H1 (cell line): Measurements from ENCODE around the gene PARP1. TPM values are rescaled to one million over a fixed set of nuclear protein-coding genes. Genes with fewer than 3 reads are reported as not detected.

Experiments used
- CBX8 ChIP-seq: fragments of 300-800, 300-1000 bp; sonication (generic); IDR thresholded peaks from 2 replicates; pipeline ENCODE4 v1.7.1; 2016; ENCODE audit warnings: low read depth, low read length, borderline replicate concordance
- EZH2 ChIP-seq: fragments of 200-600 bp; sonication (generic); IDR thresholded peaks from 2 replicates; pipeline ENCODE4 v1.7.1; 2012; ENCODE audit warnings: low read depth, mild to moderate bottlenecking, moderate library complexity, low read length, inconsistent platforms; ENCODE audit not compliant: severe bottlenecking
- HDAC6 ChIP-seq: IDR thresholded peaks from one replicate; pipeline ENCODE4 v1.7.1; 2012; ENCODE audit warnings: low read depth, mild to moderate bottlenecking, inconsistent platforms, low read length, moderate library complexity
- KDM4A ChIP-seq: IDR thresholded peaks from one replicate; pipeline ENCODE4 v1.7.1; 2012; ENCODE audit warnings: low read depth, mild to moderate bottlenecking, moderate library complexity, low read length, inconsistent platforms; ENCODE audit not compliant: severe bottlenecking
- NRF1 ChIP-seq: IDR thresholded peaks from 2 replicates; pipeline ENCODE4 v1.6.1; 2011; ENCODE audit warnings: mild to moderate bottlenecking, low read depth, low read length, improper control_type of control experiment
- PHF8 ChIP-seq: fragments of 200-600 bp; sonication (generic); conservative IDR thresholded peaks from 2 replicates; pipeline ENCODE4 v1.7.1; 2012; ENCODE audit warnings: low read depth, mild to moderate bottlenecking, inconsistent platforms, low read length, moderate library complexity
- RAD21 ChIP-seq, 2 experiments: IDR thresholded peaks in 1 of 2; conservative IDR thresholded peaks in 1 of 2; 2 replicates each; pipeline ENCODE4 v1.6.1; 2011; ENCODE audit warnings: low read depth in 2 of 2, low read length in 2 of 2, improper control_type of control experiment in 1 of 2, inconsistent platforms in 1 of 2, mild to moderate bottlenecking in 1 of 2, moderate library complexity in 1 of 2
- RFX5 ChIP-seq: IDR thresholded peaks from 2 replicates; pipeline ENCODE4 v1.6.1; 2011; ENCODE audit warnings: low read depth, low read length, improper control_type of control experiment, borderline replicate concordance
- polyA plus RNA-seq, 7 experiments: library from polyadenylated mRNA; depleted of rRNA in 3 of 7; stranded (reverse) in 5 of 7; unstranded in 2 of 7; fragments of >200 nt in 5 of 7; fragments of 200-250 nt in 2 of 7; gene quantifications; 1 replicate in 5 of 7; 2 replicates in 1 of 7; 4 replicates in 1 of 7; pipeline versions ENCODE4 v1.2.1 to v1.2.3, GENCODE V29; 2011 to 2013; ENCODE audit warnings: missing spikeins in 2 of 7, mixed read lengths in 2 of 7
- total RNA-seq: library from RNA; stranded (reverse); fragmentation: NEBNext Ultra II Directional; extraction: Animal tissue kit (Norgen Biotek cat#: 25700); gene quantifications from 2 replicates; pipeline ENCODE4 v1.2.1, GENCODE V29; 2021

Gene PARP1
- total and polyA plus RNA-seq, 2 of the 8 experiments (the other 6 are each of a cell fraction or from before 2014, with no cell fraction given): 416 to 441 TPM

DNA sequence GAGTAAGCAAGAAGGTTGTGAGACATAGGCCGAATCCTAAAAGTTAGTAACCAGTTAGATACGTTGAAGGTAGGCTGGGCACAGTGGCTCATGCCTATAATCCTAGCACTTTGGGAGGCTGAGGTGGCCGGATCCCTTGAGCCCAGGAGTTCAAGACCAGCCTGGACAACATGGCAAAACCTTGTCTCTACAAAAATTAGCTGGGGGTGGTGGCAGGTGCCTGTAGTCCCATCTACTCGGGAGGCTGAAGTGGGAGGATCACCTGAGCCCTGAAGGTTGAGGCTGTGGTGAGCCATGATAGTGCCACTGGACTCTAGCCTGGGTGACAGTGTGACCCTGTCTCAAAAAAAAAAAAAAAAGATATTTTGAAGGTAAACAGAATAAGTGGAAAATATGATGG, 1.5 kb upstream of the PARP1 start (continued):
- TF ChIP-seq PHF8 (no peak), CBX8 (no peak), KDM4A (no peak), NRF1 (no peak), RAD21 (IDR thresholded peaks at IDR 0.05 in 1 of 2, conservative IDR thresholded peaks at IDR 0.05 in 1 of 2; ENCODE audit: low read depth in 2 of 2, low read length in 2 of 2) (no peak), EZH2 (no peak), RFX5 (no peak), HDAC6 (no peak)
